HG02852 (cell line): ENCODE measurements around the gene CD200.

Source experiments
- ATAC-seq: cut with Tn5 transposase; IDR thresholded peaks from one replicate; pipeline ENCODE4 v1.9.1; 2021; ENCODE audit warnings: mild to moderate bottlenecking, moderate library complexity; ENCODE audit not compliant: unreplicated experiment

The CD200 gene, protein sequence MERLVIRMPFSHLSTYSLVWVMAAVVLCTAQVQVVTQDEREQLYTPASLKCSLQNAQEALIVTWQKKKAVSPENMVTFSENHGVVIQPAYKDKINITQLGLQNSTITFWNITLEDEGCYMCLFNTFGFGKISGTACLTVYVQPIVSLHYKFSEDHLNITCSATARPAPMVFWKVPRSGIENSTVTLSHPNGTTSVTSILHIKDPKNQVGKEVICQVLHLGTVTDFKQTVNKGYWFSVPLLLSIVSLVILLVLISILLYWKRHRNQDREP

GRCh38 chr3:112333002-112333380, at the start of gene CD200:
Gene CD200 (plus strand): TSS chr3:112333156. CDS start chr3:112333213, 57 bp downstream.
- ATAC-seq, result peak; percentile 65

GRCh38 chr3:112289011-112289410, 43.9 kb upstream of the CD200 start:
- ATAC-seq, result no peak

GRCh38 chr3:112293368-112294321, 39.3 kb upstream of the CD200 start, which contains the start of gene SLC9C1:
Gene SLC9C1 (minus strand): TSS chr3:112294216. CDS start chr3:112286791, 7,425 bp downstream.
- peak; percentile 52 for ATAC-seq

DNA sequence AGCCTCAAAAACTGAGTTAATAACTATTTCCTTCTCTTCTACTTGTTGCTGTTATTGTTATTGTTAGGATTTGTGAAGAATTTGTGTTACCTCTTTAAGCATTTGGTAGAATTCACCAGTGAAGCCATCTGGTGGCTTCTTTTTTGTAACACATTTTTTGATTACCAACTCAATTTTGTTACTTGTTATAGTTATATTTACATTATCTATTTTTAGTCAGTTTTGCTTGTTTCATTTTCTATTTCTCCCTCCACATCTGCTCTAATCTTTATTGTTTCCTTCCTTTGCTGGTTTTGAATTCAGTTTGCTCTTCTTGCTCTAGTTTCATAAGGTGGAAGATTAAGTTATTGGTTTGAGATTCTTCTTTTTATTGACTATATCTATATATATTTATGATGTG, 35.2 kb upstream of the CD200 start:
- ATAC-seq, result peak; percentile 48

- ATAC-seq, result no peak
Observed at GRCh38 chr3:112298781-112299180, 34.2 kb upstream of the CD200 start.

GRCh38 chr3:112302150-112302830, 30.7 kb upstream of the CD200 start:
- no peak for ATAC-seq

DNA sequence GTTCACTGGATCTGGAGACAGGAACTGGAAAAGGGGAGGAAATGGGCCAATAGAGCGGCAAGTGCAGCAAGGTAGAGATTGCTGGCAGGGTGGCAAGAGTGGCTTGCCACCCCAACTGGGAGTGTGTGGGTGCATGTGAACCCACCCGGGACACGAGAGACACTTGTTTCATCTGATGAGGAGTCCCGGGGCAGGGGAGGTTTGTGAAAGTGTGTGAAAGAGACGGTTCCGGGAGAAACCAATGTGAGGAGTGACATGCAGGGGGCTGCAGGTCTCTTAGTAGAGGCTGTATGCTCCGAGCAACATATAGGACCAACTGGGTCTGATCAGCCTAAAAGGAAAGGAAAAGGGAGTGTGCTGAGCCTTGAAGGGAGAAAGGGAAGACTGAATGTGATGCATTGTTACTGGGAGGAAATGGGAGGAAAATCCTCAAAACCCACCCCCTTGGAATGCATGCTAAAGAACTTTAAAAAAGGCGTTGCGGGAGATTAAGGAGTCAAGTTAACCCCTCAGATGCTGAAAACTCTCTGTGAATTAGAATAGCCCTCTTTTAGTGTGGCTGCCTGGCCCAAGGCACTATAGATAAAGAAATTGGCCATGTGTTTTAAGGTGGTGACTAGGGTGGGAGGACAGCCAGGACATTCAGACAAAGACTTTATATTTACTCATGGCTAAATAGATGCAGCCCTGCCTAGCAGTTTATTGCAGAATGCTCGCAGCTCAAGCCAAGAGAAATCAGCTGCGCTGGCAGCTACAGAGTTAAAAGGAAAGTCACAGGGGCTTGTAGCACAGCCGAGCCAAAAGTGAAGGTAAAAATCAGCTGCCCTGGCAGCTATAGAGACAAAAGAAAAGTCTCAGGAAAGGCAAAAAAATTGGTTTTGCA, 29.8 kb upstream of the CD200 start:
- ATAC-seq, result peak; percentile 61

- ATAC-seq, result peak; percentile 62
Observed at GRCh38 chr3:112303764-112304325, 29.1 kb upstream of the CD200 start.

DNA sequence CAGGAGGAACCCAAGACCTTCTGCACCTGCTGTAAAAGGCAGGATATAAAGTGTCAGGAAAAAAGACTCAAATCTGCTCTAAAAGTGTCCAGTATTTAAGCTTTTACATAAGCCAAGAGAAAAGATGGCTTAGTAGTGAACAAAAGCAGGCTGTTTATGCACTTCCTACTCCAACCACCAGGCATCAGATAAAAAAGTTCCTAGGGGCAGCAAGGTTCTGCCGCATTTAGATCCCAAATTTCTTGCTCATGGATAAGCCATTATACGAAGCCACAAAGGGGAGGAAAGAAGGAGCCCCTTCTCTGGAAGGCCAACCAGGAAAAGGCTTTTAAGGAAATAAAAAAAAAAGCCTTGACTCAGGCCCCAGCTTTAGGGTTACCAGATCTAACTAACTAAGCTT, 28.3 kb upstream of the CD200 start:
- ATAC-seq, result no peak

GRCh38 chr3:112306825-112307224, 26.1 kb upstream of the CD200 start:
- ATAC-seq, result no peak

- no peak for ATAC-seq
Observed at GRCh38 chr3:112307557-112307956, 25.4 kb upstream of the CD200 start.

DNA sequence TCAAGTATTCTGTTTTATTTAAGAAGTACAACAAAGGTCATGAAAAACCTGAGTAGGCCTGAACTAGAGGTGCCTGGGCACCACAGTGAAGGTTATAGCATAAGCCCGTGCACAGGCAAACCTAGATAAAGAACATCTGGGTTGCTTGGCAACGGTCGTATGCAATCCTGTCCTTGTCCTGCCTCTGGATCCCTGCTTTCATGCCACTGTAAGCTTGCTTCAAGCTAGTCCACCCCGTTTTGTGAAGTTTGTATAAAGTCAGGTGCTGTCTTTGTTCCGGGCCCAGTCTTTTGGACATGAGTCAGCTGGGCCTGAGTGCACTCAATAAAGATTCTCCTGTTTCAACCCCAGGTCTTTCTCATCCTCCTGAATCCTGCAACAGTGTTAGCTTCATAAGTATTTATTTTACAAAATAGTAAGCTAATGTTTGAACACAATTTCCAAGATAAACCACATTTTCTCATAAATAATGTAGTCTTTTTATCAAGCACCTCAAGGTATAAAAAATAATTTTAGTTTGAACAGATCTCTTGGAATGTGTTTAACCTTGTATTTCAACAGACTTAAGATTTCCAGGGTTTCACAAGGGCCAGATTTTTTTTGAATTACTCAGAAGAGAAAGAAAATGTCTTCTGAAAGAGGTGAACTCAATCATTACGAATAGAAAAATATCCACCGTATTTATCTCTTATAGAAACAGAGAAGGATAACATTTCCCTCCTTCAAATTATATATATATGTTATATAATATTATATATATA, 24.6 kb upstream of the CD200 start:
- no peak for ATAC-seq

DNA sequence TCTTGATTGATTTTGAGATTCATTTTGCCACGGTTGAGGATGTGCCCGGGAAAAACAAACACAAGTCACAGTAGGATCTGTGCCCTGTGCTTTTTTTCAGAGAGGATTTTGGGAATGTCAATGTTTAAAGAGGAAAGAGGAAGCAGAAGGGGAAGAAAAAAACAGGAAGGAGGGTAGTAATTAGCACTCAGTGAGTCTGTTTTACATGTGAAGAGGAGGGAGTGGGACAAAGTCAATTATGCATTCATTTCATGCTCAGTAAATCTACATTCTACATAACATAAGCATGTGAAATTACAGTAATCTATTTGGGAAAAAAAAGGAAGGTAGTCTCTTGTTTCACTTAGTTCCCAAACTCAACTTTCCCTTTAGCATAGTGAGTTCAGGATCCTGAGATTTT, 18.3 kb upstream of the CD200 start:
- ATAC-seq, result no peak

GRCh38 chr3:112315791-112316190, 17.2 kb upstream of the CD200 start:
- no peak for ATAC-seq

DNA sequence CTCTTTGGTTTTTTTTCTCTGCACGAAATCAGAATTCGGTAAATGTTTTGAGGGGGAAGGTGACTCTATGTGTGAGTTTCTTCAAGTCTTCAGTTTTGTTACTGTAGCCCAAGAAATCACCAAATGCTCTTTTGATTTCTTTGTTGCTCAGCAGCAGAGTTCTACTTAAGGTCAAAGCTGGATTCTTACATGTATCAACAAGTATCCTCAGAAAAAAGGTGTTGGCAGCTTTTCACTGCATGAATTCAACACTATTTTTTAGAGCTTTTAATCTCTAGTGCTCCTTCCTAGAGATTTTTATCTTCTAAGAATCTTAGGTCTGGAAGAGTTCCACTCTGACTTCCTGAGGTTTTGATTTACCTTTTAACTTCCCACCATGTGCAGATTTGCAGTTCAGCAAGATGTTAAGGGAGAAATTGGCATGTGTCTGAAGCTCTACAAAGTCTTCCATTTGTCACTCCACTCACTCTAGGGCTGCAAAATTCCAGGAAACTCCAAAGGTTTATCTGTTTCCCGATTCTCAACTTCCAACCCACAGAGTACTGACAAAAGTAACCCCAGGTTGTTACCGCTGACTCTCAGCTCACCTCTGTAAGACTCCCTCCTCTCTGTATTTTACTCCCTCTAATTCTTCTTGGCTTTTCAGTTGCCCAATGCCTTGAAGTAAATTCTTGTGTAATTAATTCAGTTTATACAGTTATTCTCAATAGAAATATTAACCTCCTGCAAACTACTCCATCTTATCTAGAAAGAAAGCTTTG, 13.3 kb upstream of the CD200 start:
- no peak for ATAC-seq

GRCh38 chr3:112320691-112321090, 12.3 kb upstream of the CD200 start:
- ATAC-seq, result no peak

DNA sequence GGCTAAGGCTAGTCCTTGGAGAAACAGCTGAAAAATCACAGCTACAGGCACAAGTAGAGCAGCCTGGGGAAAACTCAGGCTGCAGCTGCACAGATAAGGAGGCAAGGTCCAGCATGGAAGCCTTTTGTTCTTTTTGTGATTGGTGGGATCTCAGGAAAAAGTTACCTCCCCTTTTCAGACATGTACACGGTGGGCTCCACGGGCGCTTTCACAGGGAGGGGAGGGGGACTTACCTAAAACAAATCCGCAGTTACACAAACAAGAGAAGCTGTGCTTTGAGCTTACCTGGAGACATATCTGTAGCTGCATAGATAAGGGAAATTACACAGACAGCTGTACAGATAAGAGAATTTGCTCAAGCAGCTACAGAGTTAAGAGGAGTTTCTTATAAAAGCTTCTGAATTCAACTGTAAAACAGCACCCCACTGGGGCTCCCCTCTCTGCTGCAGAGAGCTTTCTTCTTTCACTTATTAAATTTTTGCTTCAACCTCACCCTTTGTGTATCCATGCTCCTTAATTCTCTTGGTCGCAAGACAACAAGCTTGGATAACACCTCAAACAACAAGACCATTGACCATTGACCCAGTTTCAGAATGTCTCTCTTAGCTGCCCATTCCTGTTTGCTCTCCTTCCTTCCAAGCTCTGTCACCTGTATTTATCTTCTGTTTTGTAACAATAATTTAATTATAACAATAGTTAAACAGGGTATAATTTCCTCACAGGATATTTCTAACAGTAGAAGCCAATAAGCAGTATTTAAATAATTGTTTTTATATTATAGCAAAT, 10.9 kb upstream of the CD200 start:
- ATAC-seq, result no peak
